ENCODE data around the gene LYPD3.

The LYPD3 gene

GRCh38 chr19:43501661-43502418 lies 36.4 kb upstream of the LYPD3 start:
- DNase-seq (ENCODE audit: insufficient read length) (no peak), FAIRE-seq (no peak)
- TF ChIP-seq TAF1 (IDR thresholded peaks at IDR 0.05; ENCODE audit: borderline replicate concordance, low read depth, low read length) (no peak), POLR2A (IDR thresholded peaks at IDR 0.05; ENCODE audit: low read depth, low read length) (no peak), POLR2AphosphoS5 (IDR thresholded peaks at IDR 0.05; ENCODE audit: low read depth, low read length) (no peak)

GRCh38 chr19:43499042-43499441 lies 33.6 kb upstream of the LYPD3 start:
- no peak for DNase-seq (ENCODE audit: insufficient read length)
- TF ChIP-seq POLR2A (IDR thresholded peaks at IDR 0.05; ENCODE audit: low read depth, low read length): no peak
- TF ChIP-seq TAF1 (IDR thresholded peaks at IDR 0.05; ENCODE audit: borderline replicate concordance, low read depth, low read length): no peak
- TF ChIP-seq POLR2AphosphoS5 (IDR thresholded peaks at IDR 0.05; ENCODE audit: low read depth, low read length): no peak
- FAIRE-seq: no peak

- FAIRE-seq (no peak), DNase-seq (ENCODE audit: insufficient read length) (no peak)
- TF ChIP-seq POLR2AphosphoS5 (IDR thresholded peaks at IDR 0.05; ENCODE audit: low read depth, low read length) (no peak), POLR2A (IDR thresholded peaks at IDR 0.05; ENCODE audit: low read depth, low read length) (no peak), TAF1 (IDR thresholded peaks at IDR 0.05; ENCODE audit: borderline replicate concordance, low read depth, low read length) (no peak)
Measured at GRCh38 chr19:43498233-43498842, 32.9 kb upstream of the LYPD3 start.

- no peak for DNase-seq (ENCODE audit: insufficient read length)
- FAIRE-seq: no peak
Measured at GRCh38 chr19:43496960-43497359, 31.6 kb upstream of the LYPD3 start.

GRCh38 chr19:43495082-43495481 lies 29.7 kb upstream of the LYPD3 start:
- DNase-seq (ENCODE audit: insufficient read length) (no peak), FAIRE-seq (no peak)
- TF ChIP-seq TAF1 (IDR thresholded peaks at IDR 0.05; ENCODE audit: borderline replicate concordance, low read depth, low read length) (no peak), POLR2AphosphoS5 (IDR thresholded peaks at IDR 0.05; ENCODE audit: low read depth, low read length) (no peak), POLR2A (IDR thresholded peaks at IDR 0.05; ENCODE audit: low read depth, low read length) (no peak)

More at GRCh38 chr19:43496960-43497359, 31.6 kb upstream of the LYPD3 start:
- TF ChIP-seq POLR2AphosphoS5 (IDR thresholded peaks at IDR 0.05; ENCODE audit: low read depth, low read length) (no peak), POLR2A (IDR thresholded peaks at IDR 0.05; ENCODE audit: low read depth, low read length) (no peak), TAF1 (IDR thresholded peaks at IDR 0.05; ENCODE audit: borderline replicate concordance, low read depth, low read length) (no peak)

GRCh38 chr19:43490759-43491158 lies 25.4 kb upstream of the LYPD3 start:
- FAIRE-seq: no peak
- TF ChIP-seq TAF1 (IDR thresholded peaks at IDR 0.05; ENCODE audit: borderline replicate concordance, low read depth, low read length): no peak
- TF ChIP-seq POLR2AphosphoS5 (IDR thresholded peaks at IDR 0.05; ENCODE audit: low read depth, low read length): no peak
- TF ChIP-seq POLR2A (IDR thresholded peaks at IDR 0.05; ENCODE audit: low read depth, low read length): no peak

GRCh38 chr19:43489979-43490599 lies 24.7 kb upstream of the LYPD3 start:
- no peak for TF ChIP-seq POLR2A (IDR thresholded peaks at IDR 0.05; ENCODE audit: low read depth, low read length)
- TF ChIP-seq POLR2AphosphoS5 (IDR thresholded peaks at IDR 0.05; ENCODE audit: low read depth, low read length): no peak
- no peak for TF ChIP-seq TAF1 (IDR thresholded peaks at IDR 0.05; ENCODE audit: borderline replicate concordance, low read depth, low read length)
- DNase-seq (ENCODE audit: insufficient read length) (no peak), FAIRE-seq (no peak)

More at GRCh38 chr19:43490759-43491158, 25.4 kb upstream of the LYPD3 start:
- DNase-seq (ENCODE audit: insufficient read length): no peak

- TF ChIP-seq TAF1 (IDR thresholded peaks at IDR 0.05; ENCODE audit: borderline replicate concordance, low read depth, low read length) (no peak), POLR2A (IDR thresholded peaks at IDR 0.05; ENCODE audit: low read depth, low read length) (no peak), POLR2AphosphoS5 (IDR thresholded peaks at IDR 0.05; ENCODE audit: low read depth, low read length) (no peak)
- FAIRE-seq (peak; percentile 5), DNase-seq (ENCODE audit: insufficient read length) (no peak)
Measured at GRCh38 chr19:43489310-43489709, 23.9 kb upstream of the LYPD3 start.

GRCh38 chr19:43488179-43488578 lies 22.8 kb upstream of the LYPD3 start:
- TF ChIP-seq POLR2A (IDR thresholded peaks at IDR 0.05; ENCODE audit: low read depth, low read length) (no peak), TAF1 (IDR thresholded peaks at IDR 0.05; ENCODE audit: borderline replicate concordance, low read depth, low read length) (no peak), POLR2AphosphoS5 (IDR thresholded peaks at IDR 0.05; ENCODE audit: low read depth, low read length) (no peak)
- FAIRE-seq (no peak), DNase-seq (ENCODE audit: insufficient read length) (no peak)

GRCh38 chr19:43486412-43486811 lies 21.0 kb upstream of the LYPD3 start:
- no peak for TF ChIP-seq POLR2A (IDR thresholded peaks at IDR 0.05; ENCODE audit: low read depth, low read length)
- no peak for TF ChIP-seq POLR2AphosphoS5 (IDR thresholded peaks at IDR 0.05; ENCODE audit: low read depth, low read length)
- TF ChIP-seq TAF1 (IDR thresholded peaks at IDR 0.05; ENCODE audit: borderline replicate concordance, low read depth, low read length): no peak

GRCh38 chr19:43485951-43486350 lies 20.5 kb upstream of the LYPD3 start:
- FAIRE-seq (no peak), DNase-seq (ENCODE audit: insufficient read length) (no peak)
- no peak for TF ChIP-seq TAF1 (IDR thresholded peaks at IDR 0.05; ENCODE audit: borderline replicate concordance, low read depth, low read length)
- no peak for TF ChIP-seq POLR2AphosphoS5 (IDR thresholded peaks at IDR 0.05; ENCODE audit: low read depth, low read length)
- TF ChIP-seq POLR2A (IDR thresholded peaks at IDR 0.05; ENCODE audit: low read depth, low read length): no peak

More at GRCh38 chr19:43486412-43486811, 21.0 kb upstream of the LYPD3 start:
- DNase-seq (ENCODE audit: insufficient read length) (no peak), FAIRE-seq (no peak)

All from GM12892 (cell line).